ENCODE data around the gene COX7A2L. TPM values are rescaled to one million over a fixed set of nuclear protein-coding genes. Genes with fewer than 3 reads are reported as not detected.

Gene COX7A2L
- total and polyA plus RNA-seq, 9 of the 15 experiments (the other 6 are each of a cell fraction or from before 2014, with no cell fraction given) = 118 to 481 (median 163) TPM

DNA sequence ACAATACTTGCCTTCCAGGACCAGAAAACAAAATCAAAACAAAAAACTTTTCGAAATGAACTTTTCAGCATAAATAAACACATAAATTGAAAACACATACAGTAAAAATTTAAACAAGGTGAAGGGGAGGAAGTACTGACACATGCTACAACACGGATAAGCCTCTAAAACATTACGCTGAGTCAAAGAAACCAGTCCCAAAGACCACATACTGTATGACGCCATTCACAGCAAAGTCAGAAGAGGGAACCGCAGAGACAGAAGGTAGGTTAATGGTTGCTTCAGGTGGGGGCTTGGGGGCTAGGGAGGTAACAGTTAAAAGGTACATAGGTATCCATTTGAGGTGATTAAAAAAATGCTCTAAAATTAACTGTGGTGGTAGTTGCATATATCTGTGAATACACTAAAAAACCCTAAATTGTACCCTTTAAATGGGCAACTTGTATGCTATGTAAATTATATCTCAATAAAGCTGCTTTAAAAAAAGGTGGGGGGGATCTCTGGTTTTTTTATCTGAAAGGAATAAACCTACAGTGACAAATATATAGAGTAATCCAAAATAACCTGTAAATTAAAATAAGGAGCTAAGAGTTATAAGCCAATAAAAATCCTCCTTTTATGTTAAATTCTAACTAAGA, 7.1 kb downstream of the COX7A2L start (continued):
- TF ChIP-seq CEBPG (CRISPR knock-in tag; IDR thresholded peaks at IDR 0.05) (peak; percentile 62; the same call in 1 of the 2 replicates), CEBPG (tag; conservative IDR thresholded peaks at IDR 0.05 in 1 of 2, IDR thresholded peaks at IDR 0.05 in 1 of 2) (peak in 1 of 2 experiments; percentile 55; a peak in 1 of 4 replicates), XRCC5 (IDR thresholded peaks at IDR 0.05; ENCODE audit: low read depth, low read length) (no peak), NFE2 (IDR thresholded peaks at IDR 0.05; ENCODE audit: low read depth) (peak; percentile 32; the same call in 1 of the 2 replicates), FOXK2 (conservative IDR thresholded peaks at IDR 0.05 in 1 of 2, IDR thresholded peaks at IDR 0.05 in 1 of 2; ENCODE audit: low read depth in 2 of 2) (peak in 1 of 2 experiments; percentile 22; a peak in 1 of 4 replicates), DPF2 (IDR thresholded peaks at IDR 0.05) (0 out of 2 replicates have a peak, but pooled peaks have one; percentile 51), ATF7 (IDR thresholded peaks at IDR 0.05) (peak; percentile 47; the same call in 1 of the 2 replicates)
- TF ChIP-seq, protein P1, sequence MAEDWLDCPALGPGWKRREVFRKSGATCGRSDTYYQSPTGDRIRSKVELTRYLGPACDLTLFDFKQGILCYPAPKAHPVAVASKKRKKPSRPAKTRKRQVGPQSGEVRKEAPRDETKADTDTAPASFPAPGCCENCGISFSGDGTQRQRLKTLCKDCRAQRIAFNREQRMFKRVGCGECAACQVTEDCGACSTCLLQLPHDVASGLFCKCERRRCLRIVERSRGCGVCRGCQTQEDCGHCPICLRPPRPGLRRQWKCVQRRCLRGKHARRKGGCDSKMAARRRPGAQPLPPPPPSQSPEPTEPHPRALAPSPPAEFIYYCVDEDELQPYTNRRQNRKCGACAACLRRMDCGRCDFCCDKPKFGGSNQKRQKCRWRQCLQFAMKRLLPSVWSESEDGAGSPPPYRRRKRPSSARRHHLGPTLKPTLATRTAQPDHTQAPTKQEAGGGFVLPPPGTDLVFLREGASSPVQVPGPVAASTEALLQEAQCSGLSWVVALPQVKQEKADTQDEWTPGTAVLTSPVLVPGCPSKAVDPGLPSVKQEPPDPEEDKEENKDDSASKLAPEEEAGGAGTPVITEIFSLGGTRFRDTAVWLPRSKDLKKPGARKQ (CRISPR knock-in tag; IDR thresholded peaks at IDR 0.05) = no peak

DNA sequence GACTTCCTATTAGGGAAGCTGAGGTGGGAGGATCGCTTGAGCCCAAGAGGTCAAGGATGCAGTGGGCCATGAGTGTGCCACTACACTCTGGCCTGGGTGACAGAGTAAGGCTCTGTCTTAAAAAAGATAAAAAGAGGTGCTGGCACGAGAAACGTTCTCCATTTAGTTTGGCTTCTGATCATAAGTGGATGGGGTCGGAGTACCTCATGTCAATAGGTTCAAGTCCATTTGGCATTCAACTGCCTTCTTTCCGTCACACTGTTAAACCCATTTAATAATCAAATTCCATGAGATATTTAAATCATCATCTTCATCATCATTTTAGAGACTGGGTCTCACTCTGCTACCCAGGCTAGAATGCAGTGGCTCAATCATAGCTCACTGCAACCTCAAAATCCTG, 9.2 kb downstream of the COX7A2L start:
- H2AFZ ChIP-seq (ENCODE audit: low read depth, low read length) = no peak overlapping the region
- POLR2A ChIA-PET = interaction anchor here (0.6 kb wide), 1 partner anchor 8 kb away, joined by 3 read pairs; no protein-coding TSS in a partner anchor
- TF ChIP-seq ZHX1 (conservative IDR thresholded peaks at IDR 0.05; ENCODE audit: low read length) = no peak
- TF ChIP-seq ZNF589 (CRISPR knock-in tag; IDR thresholded peaks at IDR 0.05; ENCODE audit: low read depth) = no peak
- no peak for TF ChIP-seq IRF2 (CRISPR knock-in tag; IDR thresholded peaks at IDR 0.05)
- no peak for TF ChIP-seq HLTF (IDR thresholded peaks at IDR 0.05)
- TF ChIP-seq NFIX (CRISPR knock-in tag; IDR thresholded peaks at IDR 0.05; ENCODE audit: low read depth) = no peak
- no peak for TF ChIP-seq IRF1 (CRISPR knock-in tag; IDR thresholded peaks at IDR 0.05; ENCODE audit: borderline replicate concordance)
- TF ChIP-seq RBM34 (IDR thresholded peaks at IDR 0.05; ENCODE audit: borderline replicate concordance, insufficient read depth, low read length) = no peak

More for the DNA sequence above, 9.2 kb downstream of the COX7A2L start:
- no peak for DNase-seq (ENCODE audit: extremely low read depth in 1 of 4, low spot score in 3 of 4)
- 91% methylated on average over 5 of the region's 5 CpGs for WGBS (ENCODE audit: insufficient coverage, low coverage, missing lambda C conversion rate)
- Histone ChIP-seq H3K27me3 (ENCODE audit: control insufficient read depth in 2 of 2, insufficient read depth in 2 of 2, low read length in 2 of 2) (no peaks in the 10 kb centered on the region), H3K4me3 (no peak overlapping the region), H3K36me3 (ENCODE audit: control insufficient read depth, insufficient read depth, low read length) (peaks cover 66% of the 10 kb centered on the region), H3K9me1 (ENCODE audit: control insufficient read depth, insufficient read depth, low read length) (no peaks in the 10 kb centered on the region), H3K4me2 (ENCODE audit: insufficient read depth, low read length) (no peak overlapping the region), H4K20me1 (replicated peaks; ENCODE audit: control insufficient read depth, insufficient read depth, low read length) (peaks cover 6% of the 10 kb centered on the region; the same call in 1 of the 2 replicates), H3K4me1 (replicated peaks in 1 of 2; ENCODE audit: control insufficient read depth in 2 of 2, insufficient read depth in 2 of 2, low read length in 2 of 2) (peaks cover 0 to 25% of the 10 kb centered on the region in 2 experiments; a peak in 3 of 5 replicates), H3K27ac (ENCODE audit: extremely low read depth, low read depth, low read length) (no peak overlapping the region), H3K9ac (ENCODE audit: insufficient read depth in 1 of 2, low read depth in 2 of 2, low read length in 2 of 2) (no peak overlapping the region), H3K9me3 (replicated peaks; ENCODE audit: control insufficient read depth, insufficient read depth, low read depth, low read length) (no peaks in the 10 kb centered on the region), H3K79me2 (ENCODE audit: control insufficient read depth, insufficient read depth, low read length) (peaks cover 86% of the 10 kb centered on the region)
- ATAC-seq = no peak
- CTCF ChIA-PET (ENCODE audit: low intra/inter-chr PET ratio) = no interaction called here
- no peak for FAIRE-seq
- intact Hi-C loops (cut with micrococcal nuclease) = no loop called here
- in situ Hi-C loops (cut with MboI) = no loop called here
- no TSS peak for BruUV-seq (replicated peaks)
